GM12878 (cell line): ENCODE data around the gene SOX4. TPM values are rescaled to one million over a fixed set of nuclear protein-coding genes. Genes with fewer than 3 reads are reported as not detected.

Experiments used
- ATAC-seq: fragments of 200-7000 bp; cut with Tn5 transposase; 3 replicates; pipeline ENCODE4 v1.9.1; 2020; ENCODE audit warnings: mild to moderate bottlenecking, moderate library complexity
- BruUV-seq: library from RNA; stranded (reverse); fragments of 400-500 nt; replicated peaks from 2 replicates; lab custom pipeline; 2021; lab: Mats Ljungman, UMichigan
- CTCF ChIA-PET: fragments of 300-600 bp; sonication (Branson Sonifier 250); formaldehyde crosslinking; extraction: SDS; loops from one replicate; lab custom pipeline; 2021; ENCODE audit warnings: inconsistent platforms; lab: Yijun Ruan, JAX
- POLR2A ChIA-PET: fragments of 350-600 bp; formaldehyde crosslinking; extraction: SDS; loops from one replicate; lab custom pipeline; 2021; ENCODE audit warnings: inconsistent platforms; lab: Charles Lee
- RAD21 ChIA-PET: fragments of 300-600 bp; sonication (Branson Sonifier 250); formaldehyde crosslinking; loops from one replicate; lab custom pipeline; 2023; ENCODE audit warnings: antibody characterized with exemption; ENCODE audit not compliant: unreplicated experiment; lab: Charles Lee
- SMC1A ChIA-PET: fragments of 300-600 bp; sonication (Branson Sonifier 250); formaldehyde crosslinking; loops from one replicate; lab custom pipeline; 2023; ENCODE audit not compliant: unreplicated experiment, uncharacterized antibody; lab: Charles Lee
- DNase-seq: peaks from one replicate; pipeline ENCODE4 v3.0.0-alpha.2; 2011; ENCODE audit warnings: low read depth, low spot score
- FAIRE-seq: peaks from 3 replicates; lab custom pipeline; 2011; peaks lifted over from hg19 to GRCh38; lab: Jason Lieb, UNC
- H2AFZ ChIP-seq: 2 replicates; pipeline ENCODE4 v1.6.0; 2011; ENCODE audit warnings: low read depth, low read length, control low read depth; ENCODE audit not compliant: control insufficient read depth
- H3K27ac ChIP-seq: 2 replicates; pipeline ENCODE4 v1.5.1; 2011; ENCODE audit warnings: control low read depth; ENCODE audit not compliant: control insufficient read depth, insufficient read depth
- H3K27me3 ChIP-seq, 2 experiments: replicated peaks in 1 of 2; 2 replicates each; pipeline versions ENCODE4 v1.6.0 to v1.6.1; 2011; ENCODE audit warnings: low read length in 1 of 2; ENCODE audit not compliant: control insufficient read depth in 2 of 2, insufficient read depth in 2 of 2
- H3K36me3 ChIP-seq, 2 experiments: 2 replicates each; pipeline ENCODE4 v1.5.1; 2011; ENCODE audit warnings: low read length in 1 of 2; ENCODE audit not compliant: control insufficient read depth in 2 of 2, insufficient read depth in 2 of 2
- H3K4me1 ChIP-seq: 2 replicates; pipeline ENCODE4 v1.6.1; 2011; ENCODE audit warnings: mild to moderate bottlenecking, low read length, moderate library complexity, mixed read lengths; ENCODE audit not compliant: control insufficient read depth, insufficient read depth
- H3K4me2 ChIP-seq: 2 replicates; pipeline ENCODE4 v1.6.0; 2011; ENCODE audit warnings: control low read depth; ENCODE audit not compliant: control insufficient read depth, insufficient read depth
- H3K4me3 ChIP-seq: fragments of 200-600 bp; sonication (generic); 2 replicates; pipeline ENCODE4 v1.5.1; 2016
- H3K79me2 ChIP-seq: 2 replicates; pipeline ENCODE4 v1.6.0; 2011; ENCODE audit warnings: low read length; ENCODE audit not compliant: control insufficient read depth, insufficient read depth
- H3K9ac ChIP-seq: 2 replicates; pipeline ENCODE4 v1.8.0; 2011; ENCODE audit warnings: low read length, control low read depth, mixed read lengths; ENCODE audit not compliant: control insufficient read depth, insufficient read depth
- H3K9me3 ChIP-seq: replicated peaks from 3 replicates; pipeline ENCODE4 v1.5.1; 2011; ENCODE audit warnings: mild to moderate bottlenecking, low read length; ENCODE audit not compliant: control insufficient read depth, insufficient read depth
- H4K20me1 ChIP-seq: 2 replicates; pipeline ENCODE4 v1.6.0; 2011; ENCODE audit not compliant: control insufficient read depth, insufficient read depth
- ASH2L ChIP-seq: fragments of 300-600, 200-600 bp; sonication (generic); IDR thresholded peaks from 2 replicates; pipeline ENCODE4 v1.6.1; 2017; ENCODE audit warnings: low read depth, mild to moderate bottlenecking, borderline replicate concordance
- BMI1 ChIP-seq: fragments of 450-650 bp; IDR thresholded peaks from 2 replicates; pipeline ENCODE4 v1.6.1; 2016; ENCODE audit warnings: mild to moderate bottlenecking, moderate library complexity, borderline replicate concordance
- CREM ChIP-seq: IDR thresholded peaks from 2 replicates; pipeline ENCODE4 v1.6.1; 2014; ENCODE audit warnings: antibody characterized with exemption, low read depth
- ETV6 ChIP-seq, 2 experiments: fragments of 450-650 bp in 1 of 2; IDR thresholded peaks in 1 of 2; conservative IDR thresholded peaks in 1 of 2; 2 replicates each; pipeline ENCODE4 v1.6.1; 2014; ENCODE audit warnings: antibody characterized with exemption in 1 of 2, borderline replicate concordance in 1 of 2, low read depth in 1 of 2, mild to moderate bottlenecking in 1 of 2, moderate library complexity in 1 of 2
- KAT2A ChIP-seq: conservative IDR thresholded peaks from 2 replicates; pipeline ENCODE4 v1.6.1; 2011; ENCODE audit warnings: low read depth, low read length; ENCODE audit not compliant: control insufficient read depth
- KDM1A ChIP-seq: fragments of 200-600 bp; sonication (generic); IDR thresholded peaks from 2 replicates; pipeline ENCODE4 v1.6.1; 2016; ENCODE audit warnings: borderline replicate concordance
- NBN ChIP-seq: fragments of 450-650 bp; IDR thresholded peaks from 2 replicates; pipeline ENCODE4 v1.6.1; 2016
- POLR2AphosphoS5 ChIP-seq: IDR thresholded peaks from 2 replicates; pipeline ENCODE4 v1.6.1; 2011; ENCODE audit warnings: mild to moderate bottlenecking, low read length, inconsistent platforms
- RB1 ChIP-seq: fragments of 450-650 bp; formaldehyde crosslinking; IDR thresholded peaks from 2 replicates; pipeline ENCODE4 v1.6.1; 2017; ENCODE audit warnings: mild to moderate bottlenecking, borderline replicate concordance
- RELA ChIP-seq: fragments of 450-650 bp; IDR thresholded peaks from 2 replicates; pipeline ENCODE4 v1.8.0; 2014; ENCODE audit warnings: borderline replicate concordance; ENCODE audit not compliant: partially characterized antibody
- SMAD5 ChIP-seq: IDR thresholded peaks from 2 replicates; pipeline ENCODE4 v1.6.1; 2016; ENCODE audit warnings: antibody characterized with exemption, low read depth
- TAF1 ChIP-seq: IDR thresholded peaks from 2 replicates; pipeline ENCODE4 v1.6.1; 2011; ENCODE audit warnings: mild to moderate bottlenecking, low read depth, low read length, borderline replicate concordance
- TBL1XR1 ChIP-seq: IDR thresholded peaks from 2 replicates; pipeline ENCODE4 v1.6.1; 2012; ENCODE audit warnings: low read depth, low read length, improper control_type of control experiment
- USF1 ChIP-seq: IDR thresholded peaks from 2 replicates; pipeline ENCODE4 v1.6.1; 2011; ENCODE audit warnings: borderline replicate concordance, low read depth, mild to moderate bottlenecking, moderate library complexity, mixed read lengths, low read length; ENCODE audit not compliant: insufficient read depth; ENCODE audit errors: extremely low read length
- YBX1 ChIP-seq: fragments of 450-650 bp; IDR thresholded peaks from 2 replicates; pipeline ENCODE4 v1.6.1; 2016; ENCODE audit warnings: antibody characterized with exemption
- ZNF207 ChIP-seq: fragments of 450-650 bp; IDR thresholded peaks from 2 replicates; pipeline ENCODE4 v1.6.1; 2014; ENCODE audit warnings: antibody characterized with exemption, mild to moderate bottlenecking, borderline replicate concordance
- WGBS: methylation state at CpG from one replicate; pipeline ENCODE4 v1.1.6; 2016; ENCODE audit warnings: low lambda C conversion rate; ENCODE audit not compliant: insufficient replicate concordance, insufficient coverage; ENCODE audit errors: missing lambda C conversion rate; 5-methylcytosine and 5-hydroxymethylcytosine counted together
- in situ Hi-C: fragments of 300-500 bp; cut with MboI; formaldehyde crosslinking; loops from 9 replicates; pipeline ENCODE4 v1.14.3; 2018; ENCODE audit warnings: mixed read lengths
- intact Hi-C: fragments of 100-400 bp; cut with micrococcal nuclease; formaldehyde crosslinking; loops from one replicate; pipeline ENCODE4 v1.14.2; 2022; ENCODE audit not compliant: unreplicated experiment
- polyA plus RNA-seq, 11 experiments: library from polyadenylated mRNA; depleted of rRNA in 4 of 11; unstranded in 6 of 11; stranded (reverse) in 5 of 11; fragments of >200 nt; fragmentation: Nextera tagmentation in 4 of 11; fragmentation: Illumina TruSeq in 1 of 11; extraction: Ambion mirVana in 4 of 11; extraction: Trizol in 1 of 11; gene quantifications; 1 replicate in 1 of 11; 2 replicates in 10 of 11; pipeline versions ENCODE4 v1.2.1 to v1.2.3, GENCODE V29; 2011 to 2016; ENCODE audit warnings: inconsistent platforms in 2 of 11, missing spikeins in 2 of 11, low read depth in 1 of 11
- total RNA-seq, 4 experiments: library from RNA; depleted of rRNA in 3 of 4; stranded (reverse); fragments of >200 nt in 3 of 4; fragmentation: Illumina TruSeq in 1 of 4; extraction: Trizol in 1 of 4; gene quantifications; 2 replicates each; pipeline versions ENCODE4 v1.2.1 to v1.2.3, GENCODE V29; 2013 to 2021
- TF ChIP-seq, protein P1 (sequence below): IDR thresholded peaks from 2 replicates; pipeline ENCODE4 v1.6.1; 2012; ENCODE audit warnings: low read depth, low read length, improper control_type of control experiment

The SOX4 gene
- total and polyA plus RNA-seq, 10 of the 15 experiments (the other 5 are each of a cell fraction or from before 2014, with no cell fraction given): 16.8 to 119 (median 26.5) TPM

DNA sequence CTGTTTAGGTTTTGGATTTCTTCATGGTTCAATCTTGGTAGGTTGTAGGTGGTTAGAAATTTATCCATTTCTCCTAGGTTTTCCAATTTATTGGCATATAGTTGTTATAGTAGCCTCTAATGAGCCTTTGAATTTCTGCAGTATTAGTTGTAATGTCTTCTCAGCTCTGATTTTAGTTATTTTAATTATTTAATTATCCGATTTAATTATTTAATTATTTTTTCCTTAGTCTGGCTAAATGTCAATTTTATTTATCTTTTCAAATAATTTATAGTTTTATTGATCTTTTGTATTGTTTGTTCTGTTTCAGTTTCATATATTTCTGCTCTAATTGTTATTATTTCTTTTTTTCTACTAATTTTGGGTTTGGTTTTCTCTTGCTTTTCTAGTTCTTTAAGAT is 28.1 kb upstream of the SOX4 start:
- ATAC-seq (no peak), FAIRE-seq (no peak), DNase-seq (no peak)
- SMC1A ChIA-PET: no interaction called here
- H3K9ac ChIP-seq: no peak overlapping the region
- no peaks in the 10 kb centered on the region for H3K36me3 ChIP-seq
- H2AFZ ChIP-seq: no peak overlapping the region
- in situ Hi-C loops (no loop called here), intact Hi-C loops (no loop called here)
- H3K79me2 ChIP-seq: no peaks in the 10 kb centered on the region
- POLR2A ChIA-PET: no interaction called here
- no peaks in the 10 kb centered on the region for H3K27me3 ChIP-seq
- TF ChIP-seq CREM: no peak
- TF ChIP-seq TBL1XR1: no peak
- no peak for TF ChIP-seq ASH2L
- no peak for TF ChIP-seq KDM1A
- no peak for TF ChIP-seq USF1
- no peak for TF ChIP-seq YBX1
- no peak for TF ChIP-seq TAF1
- TF ChIP-seq, protein P1, sequence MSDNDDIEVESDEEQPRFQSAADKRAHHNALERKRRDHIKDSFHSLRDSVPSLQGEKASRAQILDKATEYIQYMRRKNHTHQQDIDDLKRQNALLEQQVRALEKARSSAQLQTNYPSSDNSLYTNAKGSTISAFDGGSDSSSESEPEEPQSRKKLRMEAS: no peak
- TF ChIP-seq NBN: no peak
- TF ChIP-seq RELA: no peak
- no peak for TF ChIP-seq RB1
- no peak for TF ChIP-seq POLR2AphosphoS5
- no peak for TF ChIP-seq ZNF207
- no peak for TF ChIP-seq ETV6 (conservative IDR thresholded peaks at IDR 0.05 in 1 of 2, IDR thresholded peaks at IDR 0.05 in 1 of 2; ENCODE audit: borderline replicate concordance in 1 of 2, low read depth in 1 of 2)
- TF ChIP-seq SMAD5: no peak
- no peak for TF ChIP-seq BMI1
- no peak for TF ChIP-seq KAT2A
- H3K9me3 ChIP-seq: no peaks in the 10 kb centered on the region; the same call in 2 of the 3 replicates
- no peaks in the 10 kb centered on the region for H3K4me1 ChIP-seq
- CTCF ChIA-PET: no interaction called here
- H4K20me1 ChIP-seq: no peaks in the 10 kb centered on the region
- WGBS: 0% methylated on average over 1 of the region's 1 CpG
- BruUV-seq: no TSS peak
- RAD21 ChIA-PET: no interaction called here
- no peak overlapping the region for H3K4me2 ChIP-seq
- no peak overlapping the region for H3K4me3 ChIP-seq
- H3K27ac ChIP-seq: no peak overlapping the region
